ENCODE data around the gene PGAM1. TPM values are rescaled to one million over a fixed set of nuclear protein-coding genes. Genes with fewer than 3 reads are reported as not detected.

The PGAM1 gene
- total and polyA plus RNA-seq, 2 of the 13 experiments (the other 11 are each of a cell fraction or from before 2014, with no cell fraction given), result 354 to 483 TPM

DNA sequence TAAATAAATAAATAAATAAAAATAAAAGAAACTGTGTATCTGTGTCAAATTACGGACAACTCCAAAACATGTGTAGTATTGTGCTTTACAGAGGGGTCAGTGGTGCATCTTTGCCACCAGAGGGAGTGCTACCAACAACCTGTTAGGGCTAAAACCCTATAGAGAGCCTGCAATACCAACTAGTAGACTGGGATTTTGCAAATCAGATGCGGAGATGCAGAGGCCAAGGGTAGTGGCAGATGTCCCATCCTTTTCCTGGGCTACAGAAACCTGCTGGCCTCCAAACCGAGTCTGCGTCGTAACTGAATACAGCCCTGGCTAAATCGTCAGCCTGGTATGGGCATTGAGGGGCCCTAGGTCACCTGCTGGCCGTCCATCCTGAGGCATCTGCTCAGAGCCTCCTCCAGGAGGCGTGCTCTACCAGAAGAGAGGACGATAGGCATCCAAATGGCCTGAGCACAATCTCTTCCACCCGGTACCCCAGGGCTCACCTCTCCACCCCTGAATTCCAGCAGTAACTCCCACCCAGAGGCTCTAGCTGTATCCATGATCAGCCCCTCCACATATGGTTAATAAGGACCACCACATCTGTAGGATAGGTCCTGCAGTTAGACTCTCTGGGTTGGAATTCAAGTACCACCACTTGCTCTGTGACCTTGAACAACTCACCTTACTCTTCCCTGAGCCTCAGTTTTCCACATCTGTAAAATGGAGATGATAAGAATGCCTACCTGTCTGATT, 18.6 kb upstream of the PGAM1 start:
- Histone ChIP-seq H3K79me2 (ENCODE audit: insufficient read depth, low read length) (no peaks in the 10 kb centered on the region), H3K9ac (ENCODE audit: insufficient read depth, low read depth, low read length) (0 out of 2 replicates have a peak overlapping the region, but pooled peaks have one; percentile 20), H2AFZ (ENCODE audit: low read length) (peak overlapping the region; percentile 75), H3K4me1 (ENCODE audit: insufficient read depth, low read length) (peaks cover 48% of the 10 kb centered on the region), H3K36me3 (replicated peaks in 1 of 2; ENCODE audit: control insufficient read depth in 1 of 2, insufficient read depth in 2 of 2, low read length in 2 of 2) (no peaks in the 10 kb centered on the region), H3K4me2 (ENCODE audit: low read depth, low read length) (peak overlapping the region; percentile 83), H3K27me3 (ENCODE audit: control insufficient read depth in 1 of 2, insufficient read depth in 2 of 2, low read length in 2 of 2) (no peaks in the 10 kb centered on the region), H4K20me1 (ENCODE audit: insufficient read depth, low read length) (no peaks in the 10 kb centered on the region), H3K27ac (ENCODE audit: extremely low read length, insufficient read depth, low read length) (peak overlapping the region; percentile 77), H3K9me3 (ENCODE audit: low read length) (no peaks in the 10 kb centered on the region), H3K4me3 (replicated peaks in 1 of 3; ENCODE audit: insufficient read depth in 1 of 3, low read depth in 2 of 3, low read length in 3 of 3) (peak overlapping the region; percentile 13 to 63 (median 32); a peak in 5 of 6 replicates)
- ChIA-PET CTCF (ENCODE audit: low intra/inter-chr PET ratio, low total read pairs) (interaction anchor here (1.6 to 2.3 kb wide), 3 partner anchors 19 to 56 kb away, joined by 6 to 14 read pairs (median 12); partner anchors contain the start of genes EXOSC1, PGAM1 and ZDHHC16), POLR2A (no interaction called here)
- peak; percentile 92 for ATAC-seq
- DNase-seq (ENCODE audit: low spot score), result peak; percentile 89
- no TSS peak for BruUV-seq (replicated peaks)
- intact Hi-C loops (cut with micrococcal nuclease; ENCODE audit: unreplicated experiment) (loop anchor here (1.0 to 2.0 kb wide), 4 partner anchors 19 to 205 kb away; partner anchors contain the start of genes EXOSC1, PGAM1 and ZDHHC16), in situ Hi-C loops (cut with HindIII; ENCODE audit: extremely low pct_ligation_motif_present, low pct_unique_long_range_greater_than_20kb) (no loop called here)
- under 1% methylated on average over 10 of the region's 10 CpGs for WGBS (ENCODE audit: low lambda C conversion rate)
- peak; percentile 63 for FAIRE-seq
- TF ChIP-seq SIN3A (IDR thresholded peaks at IDR 0.05; ENCODE audit: borderline replicate concordance, low read depth, low read length), result 0 out of 2 replicates have a peak, but pooled peaks have one; percentile 42
- TF ChIP-seq, protein P1, sequence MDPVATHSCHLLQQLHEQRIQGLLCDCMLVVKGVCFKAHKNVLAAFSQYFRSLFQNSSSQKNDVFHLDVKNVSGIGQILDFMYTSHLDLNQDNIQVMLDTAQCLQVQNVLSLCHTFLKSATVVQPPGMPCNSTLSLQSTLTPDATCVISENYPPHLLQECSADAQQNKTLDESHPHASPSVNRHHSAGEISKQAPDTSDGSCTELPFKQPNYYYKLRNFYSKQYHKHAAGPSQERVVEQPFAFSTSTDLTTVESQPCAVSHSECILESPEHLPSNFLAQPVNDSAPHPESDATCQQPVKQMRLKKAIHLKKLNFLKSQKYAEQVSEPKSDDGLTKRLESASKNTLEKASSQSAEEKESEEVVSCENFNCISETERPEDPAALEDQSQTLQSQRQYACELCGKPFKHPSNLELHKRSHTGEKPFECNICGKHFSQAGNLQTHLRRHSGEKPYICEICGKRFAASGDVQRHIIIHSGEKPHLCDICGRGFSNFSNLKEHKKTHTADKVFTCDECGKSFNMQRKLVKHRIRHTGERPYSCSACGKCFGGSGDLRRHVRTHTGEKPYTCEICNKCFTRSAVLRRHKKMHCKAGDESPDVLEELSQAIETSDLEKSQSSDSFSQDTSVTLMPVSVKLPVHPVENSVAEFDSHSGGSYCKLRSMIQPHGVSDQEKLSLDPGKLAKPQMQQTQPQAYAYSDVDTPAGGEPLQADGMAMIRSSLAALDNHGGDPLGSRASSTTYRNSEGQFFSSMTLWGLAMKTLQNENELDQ (CRISPR knock-in tag; IDR thresholded peaks at IDR 0.05; ENCODE audit: borderline replicate concordance), result 0 out of 2 replicates have a peak, but pooled peaks have one; percentile 23
- 0 out of 2 replicates have a peak, but pooled peaks have one; percentile 21 for TF ChIP-seq YEATS4 (CRISPR knock-in tag; IDR thresholded peaks at IDR 0.05; ENCODE audit: borderline replicate concordance)
- peak; percentile 37; the same call in 1 of the 2 replicates for TF ChIP-seq NR2F6 (IDR thresholded peaks at IDR 0.05)
- TF ChIP-seq NR2F6 (CRISPR knock-in tag; IDR thresholded peaks at IDR 0.05), result peak; percentile 42; the same call in 1 of the 2 replicates
- no peak for TF ChIP-seq ZNF3 (CRISPR knock-in tag; IDR thresholded peaks at IDR 0.05)
- TF ChIP-seq, protein P2, sequence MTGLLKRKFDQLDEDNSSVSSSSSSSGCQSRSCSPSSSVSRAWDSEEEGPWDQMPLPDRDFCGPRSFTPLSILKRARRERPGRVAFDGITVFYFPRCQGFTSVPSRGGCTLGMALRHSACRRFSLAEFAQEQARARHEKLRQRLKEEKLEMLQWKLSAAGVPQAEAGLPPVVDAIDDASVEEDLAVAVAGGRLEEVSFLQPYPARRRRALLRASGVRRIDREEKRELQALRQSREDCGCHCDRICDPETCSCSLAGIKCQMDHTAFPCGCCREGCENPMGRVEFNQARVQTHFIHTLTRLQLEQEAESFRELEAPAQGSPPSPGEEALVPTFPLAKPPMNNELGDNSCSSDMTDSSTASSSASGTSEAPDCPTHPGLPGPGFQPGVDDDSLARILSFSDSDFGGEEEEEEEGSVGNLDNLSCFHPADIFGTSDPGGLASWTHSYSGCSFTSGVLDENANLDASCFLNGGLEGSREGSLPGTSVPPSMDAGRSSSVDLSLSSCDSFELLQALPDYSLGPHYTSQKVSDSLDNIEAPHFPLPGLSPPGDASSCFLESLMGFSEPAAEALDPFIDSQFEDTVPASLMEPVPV (CRISPR knock-in tag; IDR thresholded peaks at IDR 0.05), result no peak
- 0 out of 2 replicates have a peak, but pooled peaks have one; percentile 35 for TF ChIP-seq ZNF20 (CRISPR knock-in tag; IDR thresholded peaks at IDR 0.05)
- TF ChIP-seq GABPB1 (CRISPR knock-in tag; IDR thresholded peaks at IDR 0.05), result 0 out of 2 replicates have a peak, but pooled peaks have one; percentile 18
- TF ChIP-seq SIX1 (CRISPR knock-in tag; IDR thresholded peaks at IDR 0.05; ENCODE audit: borderline replicate concordance), result no peak
- TF ChIP-seq ZNF124 (CRISPR knock-in tag; IDR thresholded peaks at IDR 0.05), result no peak
- no peak for TF ChIP-seq TMF1 (CRISPR knock-in tag; IDR thresholded peaks at IDR 0.05; ENCODE audit: low read depth)
- TF ChIP-seq CBX5 (CRISPR knock-in tag; IDR thresholded peaks at IDR 0.05; ENCODE audit: borderline replicate concordance), result 0 out of 2 replicates have a peak, but pooled peaks have one; percentile 32
- TF ChIP-seq ADNP (CRISPR knock-in tag; IDR thresholded peaks at IDR 0.05), result peak; percentile 97
- peak; percentile 48; the same call in 1 of the 2 replicates for TF ChIP-seq ZNF556 (CRISPR knock-in tag; IDR thresholded peaks at IDR 0.05; ENCODE audit: borderline replicate concordance)
- TF ChIP-seq RXRB (CRISPR knock-in tag; IDR thresholded peaks at IDR 0.05; ENCODE audit: borderline replicate concordance), result peak; percentile 62
- TF ChIP-seq, protein P3, sequence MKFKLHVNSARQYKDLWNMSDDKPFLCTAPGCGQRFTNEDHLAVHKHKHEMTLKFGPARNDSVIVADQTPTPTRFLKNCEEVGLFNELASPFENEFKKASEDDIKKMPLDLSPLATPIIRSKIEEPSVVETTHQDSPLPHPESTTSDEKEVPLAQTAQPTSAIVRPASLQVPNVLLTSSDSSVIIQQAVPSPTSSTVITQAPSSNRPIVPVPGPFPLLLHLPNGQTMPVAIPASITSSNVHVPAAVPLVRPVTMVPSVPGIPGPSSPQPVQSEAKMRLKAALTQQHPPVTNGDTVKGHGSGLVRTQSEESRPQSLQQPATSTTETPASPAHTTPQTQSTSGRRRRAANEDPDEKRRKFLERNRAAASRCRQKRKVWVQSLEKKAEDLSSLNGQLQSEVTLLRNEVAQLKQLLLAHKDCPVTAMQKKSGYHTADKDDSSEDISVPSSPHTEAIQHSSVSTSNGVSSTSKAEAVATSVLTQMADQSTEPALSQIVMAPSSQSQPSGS (CRISPR knock-in tag; IDR thresholded peaks at IDR 0.05), result no peak
- TF ChIP-seq, protein P4, sequence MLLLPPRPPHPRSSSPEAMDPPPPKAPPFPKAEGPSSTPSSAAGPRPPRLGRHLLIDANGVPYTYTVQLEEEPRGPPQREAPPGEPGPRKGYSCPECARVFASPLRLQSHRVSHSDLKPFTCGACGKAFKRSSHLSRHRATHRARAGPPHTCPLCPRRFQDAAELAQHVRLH (CRISPR knock-in tag; IDR thresholded peaks at IDR 0.05; ENCODE audit: borderline replicate concordance, low read depth), result 0 out of 2 replicates have a peak, but pooled peaks have one; percentile 36

Data from HepG2 (cell line).